GM12874 (cell line): Measurements from ENCODE around the gene MUC5AC.

Source experiments
- TF ChIP-seq, protein P1 (sequence below): IDR thresholded peaks from 2 replicates; pipeline ENCODE4 v1.5.1; 2011; ENCODE audit warnings: low read depth, mild to moderate bottlenecking, control low read depth, low read length, moderate library complexity; ENCODE audit not compliant: insufficient read depth

MUC5AC gene

DNA sequence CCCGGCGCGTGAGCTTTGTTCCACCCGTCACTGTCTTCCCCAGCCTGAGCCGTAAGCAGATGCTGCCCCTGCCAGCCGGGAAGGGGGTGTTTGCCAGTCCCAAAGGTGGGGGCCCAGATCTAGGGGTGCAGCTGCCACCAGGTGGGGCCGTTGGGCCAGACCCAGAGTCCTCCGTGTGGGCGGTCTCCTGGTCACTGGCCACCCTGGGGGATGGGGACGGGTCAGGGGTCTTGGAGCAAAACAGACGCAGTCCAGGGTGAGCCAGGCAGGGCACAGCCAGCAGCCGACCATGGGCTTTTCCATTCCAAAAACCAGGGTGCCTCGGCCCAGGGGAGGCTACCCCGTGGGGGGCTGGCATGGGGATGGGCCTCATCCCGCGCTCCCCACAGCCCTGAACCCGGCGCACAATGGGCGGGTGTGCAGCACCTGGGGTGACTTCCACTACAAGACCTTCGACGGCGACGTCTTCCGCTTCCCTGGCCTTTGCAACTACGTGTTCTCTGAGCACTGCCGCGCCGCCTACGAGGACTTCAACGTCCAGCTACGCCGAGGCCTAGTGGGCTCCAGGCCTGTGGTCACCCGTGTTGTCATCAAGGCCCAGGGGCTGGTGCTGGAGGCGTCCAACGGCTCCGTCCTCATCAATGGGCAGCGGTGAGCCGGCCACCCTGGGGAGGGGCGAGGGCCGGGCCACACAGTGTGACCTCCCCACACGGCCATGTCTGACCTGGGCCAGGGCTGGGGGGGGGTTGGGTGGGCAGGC, 68.7 kb downstream of the MUC5AC start:
- TF ChIP-seq, protein P1, sequence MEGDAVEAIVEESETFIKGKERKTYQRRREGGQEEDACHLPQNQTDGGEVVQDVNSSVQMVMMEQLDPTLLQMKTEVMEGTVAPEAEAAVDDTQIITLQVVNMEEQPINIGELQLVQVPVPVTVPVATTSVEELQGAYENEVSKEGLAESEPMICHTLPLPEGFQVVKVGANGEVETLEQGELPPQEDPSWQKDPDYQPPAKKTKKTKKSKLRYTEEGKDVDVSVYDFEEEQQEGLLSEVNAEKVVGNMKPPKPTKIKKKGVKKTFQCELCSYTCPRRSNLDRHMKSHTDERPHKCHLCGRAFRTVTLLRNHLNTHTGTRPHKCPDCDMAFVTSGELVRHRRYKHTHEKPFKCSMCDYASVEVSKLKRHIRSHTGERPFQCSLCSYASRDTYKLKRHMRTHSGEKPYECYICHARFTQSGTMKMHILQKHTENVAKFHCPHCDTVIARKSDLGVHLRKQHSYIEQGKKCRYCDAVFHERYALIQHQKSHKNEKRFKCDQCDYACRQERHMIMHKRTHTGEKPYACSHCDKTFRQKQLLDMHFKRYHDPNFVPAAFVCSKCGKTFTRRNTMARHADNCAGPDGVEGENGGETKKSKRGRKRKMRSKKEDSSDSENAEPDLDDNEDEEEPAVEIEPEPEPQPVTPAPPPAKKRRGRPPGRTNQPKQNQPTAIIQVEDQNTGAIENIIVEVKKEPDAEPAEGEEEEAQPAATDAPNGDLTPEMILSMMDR = no peak

DNA sequence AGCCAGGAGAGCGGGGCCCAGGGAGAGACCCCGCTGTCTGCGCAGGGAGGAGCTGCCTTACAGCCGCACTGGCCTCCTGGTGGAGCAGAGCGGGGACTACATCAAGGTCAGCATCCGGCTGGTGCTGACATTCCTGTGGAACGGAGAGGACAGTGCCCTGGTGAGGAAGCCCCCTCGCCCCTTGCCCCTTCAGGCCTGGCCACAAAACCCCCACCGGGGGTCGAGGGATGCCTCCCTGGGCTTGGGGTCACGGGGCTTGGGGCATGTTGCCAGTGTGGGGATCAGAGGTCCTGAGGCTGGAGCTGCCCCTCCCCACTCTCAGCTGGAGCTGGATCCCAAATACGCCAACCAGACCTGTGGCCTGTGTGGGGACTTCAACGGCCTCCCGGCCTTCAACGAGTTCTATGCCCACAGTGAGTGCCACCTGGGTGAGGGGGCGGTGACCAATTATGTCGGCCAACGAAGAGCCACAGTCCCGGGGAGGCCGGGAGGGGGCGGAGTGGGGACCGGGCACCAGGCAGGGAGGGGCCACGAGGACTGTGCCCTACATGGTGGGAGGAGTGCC, 69.3 kb downstream of the MUC5AC start:
- TF ChIP-seq, protein P1 = no peak

DNA sequence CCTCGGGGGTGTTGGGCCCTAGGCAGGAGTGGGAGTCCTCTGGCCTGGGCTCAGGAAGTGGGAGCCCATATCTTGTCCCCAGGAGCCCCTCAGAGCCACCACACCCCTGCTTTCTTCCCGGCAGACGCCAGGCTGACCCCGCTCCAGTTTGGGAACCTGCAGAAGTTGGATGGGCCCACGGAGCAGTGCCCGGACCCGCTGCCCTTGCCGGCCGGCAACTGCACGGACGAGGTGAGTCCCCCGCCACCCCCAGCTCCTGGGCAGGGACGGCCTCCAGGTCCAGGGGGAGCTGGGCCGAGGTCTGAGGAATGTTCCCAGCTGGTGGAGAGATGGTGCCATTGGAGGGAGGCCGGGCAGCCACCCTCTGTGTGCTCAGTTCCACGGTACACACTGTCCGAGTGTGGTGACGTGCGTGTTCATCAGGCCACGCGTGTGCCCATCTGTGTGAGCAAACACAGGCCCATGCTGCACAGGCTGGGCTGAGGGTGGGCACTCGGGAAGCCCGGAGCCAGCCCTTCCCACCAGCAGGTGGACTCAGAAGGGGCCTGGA, 69.9 kb downstream of the MUC5AC start:
- TF ChIP-seq, protein P1 = no peak

DNA sequence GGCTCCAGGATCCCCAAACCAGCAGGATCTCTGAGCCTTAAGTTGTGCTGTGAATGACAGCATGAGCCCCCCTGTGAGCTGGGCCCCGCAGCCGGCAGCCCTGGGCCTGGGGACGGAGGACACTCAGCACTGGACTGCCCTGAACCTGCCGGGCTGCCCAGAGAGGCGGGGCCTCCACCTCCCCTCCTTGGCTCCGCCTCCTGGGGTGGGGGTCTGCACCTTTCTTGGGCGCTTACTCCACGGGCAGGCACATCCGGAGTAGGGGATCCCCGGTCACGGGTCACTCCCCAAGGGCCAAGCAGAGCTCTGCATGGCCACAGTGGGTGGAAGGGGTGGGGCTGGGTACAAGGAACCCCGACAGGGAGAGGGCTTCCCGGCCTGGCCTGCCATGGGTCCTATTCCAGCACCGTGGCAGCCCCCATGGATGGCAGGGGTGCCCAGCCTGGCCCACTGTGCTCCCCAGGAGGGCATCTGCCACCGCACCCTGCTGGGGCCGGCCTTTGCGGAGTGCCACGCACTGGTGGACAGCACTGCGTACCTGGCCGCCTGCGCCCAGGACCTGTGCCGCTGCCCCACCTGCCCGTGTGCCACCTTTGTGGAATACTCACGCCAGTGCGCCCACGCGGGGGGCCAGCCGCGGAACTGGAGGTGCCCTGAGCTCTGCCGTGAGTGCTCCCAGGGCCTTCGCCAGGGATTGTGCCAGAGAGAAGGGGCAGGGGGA, 70.5 kb downstream of the MUC5AC start:
- TF ChIP-seq, protein P1 = no peak

DNA sequence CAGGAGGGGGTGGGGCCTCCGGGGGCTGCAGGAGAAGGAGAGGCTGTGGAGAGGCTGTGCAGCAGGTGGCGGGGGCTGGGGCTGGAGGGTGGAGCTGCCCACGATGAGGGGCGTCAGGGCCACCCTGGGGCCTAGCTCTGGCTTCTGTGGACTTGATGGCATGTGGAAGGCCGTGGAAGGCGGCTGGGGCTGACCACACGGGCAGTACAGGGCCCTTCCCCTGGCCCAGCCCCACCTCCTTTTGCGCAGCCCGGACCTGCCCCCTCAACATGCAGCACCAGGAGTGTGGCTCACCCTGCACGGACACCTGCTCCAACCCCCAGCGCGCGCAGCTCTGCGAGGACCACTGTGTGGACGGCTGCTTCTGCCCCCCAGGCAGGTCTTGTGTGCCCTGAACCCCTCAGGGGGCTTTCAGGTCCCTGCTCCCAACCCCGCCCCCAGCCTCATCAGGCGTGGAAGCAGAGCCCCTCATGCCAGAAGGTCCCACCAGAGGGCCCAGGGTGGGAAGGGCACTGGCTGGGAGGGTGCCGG, 71.2 kb downstream of the MUC5AC start:
- TF ChIP-seq, protein P1 = no peak

DNA sequence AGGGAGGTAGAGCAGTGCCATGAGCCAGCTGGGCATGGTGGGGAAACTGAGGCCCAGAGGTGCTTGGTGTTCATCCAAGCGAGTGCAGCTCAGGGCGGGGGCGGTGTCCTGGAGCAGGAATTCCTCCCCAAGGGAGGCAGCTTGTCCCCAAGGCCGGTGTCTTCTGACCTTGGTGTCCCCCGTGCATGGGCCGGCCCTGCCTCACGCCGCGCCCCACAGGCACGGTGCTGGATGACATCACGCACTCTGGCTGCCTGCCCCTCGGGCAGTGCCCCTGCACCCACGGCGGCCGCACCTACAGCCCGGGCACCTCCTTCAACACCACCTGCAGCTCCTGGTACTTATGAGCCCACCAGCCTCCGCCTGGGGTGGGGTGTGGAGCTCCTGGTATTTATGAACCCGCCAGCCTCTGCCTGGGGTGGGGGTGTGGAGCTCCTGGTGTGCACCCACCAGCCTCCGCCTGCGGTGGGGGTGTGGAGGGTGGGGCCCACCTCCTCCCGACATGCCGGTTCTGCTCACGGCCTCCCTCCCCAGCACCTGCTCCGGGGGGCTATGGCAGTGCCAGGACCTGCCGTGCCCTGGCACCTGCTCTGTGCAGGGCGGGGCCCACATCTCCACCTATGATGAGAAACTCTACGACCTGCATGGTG, 71.8 kb downstream of the MUC5AC start:
- TF ChIP-seq, protein P1 = no peak

DNA sequence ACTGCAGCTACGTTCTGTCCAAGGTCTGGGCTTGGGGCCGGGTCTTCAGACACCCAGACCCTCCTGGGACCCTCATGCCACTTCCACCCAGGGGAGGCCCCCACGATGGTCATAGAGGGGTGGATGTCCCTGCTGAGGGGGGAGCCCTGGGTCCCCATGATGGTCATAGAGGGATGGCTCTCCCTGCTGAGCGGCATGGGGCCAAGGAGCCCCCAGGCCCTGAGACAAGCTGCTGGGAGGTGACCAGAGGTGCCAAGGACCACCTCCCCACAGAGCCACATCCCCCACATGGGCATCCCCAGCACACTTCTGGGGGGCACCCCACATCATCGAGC, 72.3 kb downstream of the MUC5AC start:
- TF ChIP-seq, protein P1 = no peak
